Measurements from ENCODE around the gene APH1B.

GRCh38 chr15:63319065-63319464, 41.7 kb downstream of the APH1B start:
- no peak for TF ChIP-seq POLR2A (IDR thresholded peaks at IDR 0.05)
- TF ChIP-seq, protein P1, sequence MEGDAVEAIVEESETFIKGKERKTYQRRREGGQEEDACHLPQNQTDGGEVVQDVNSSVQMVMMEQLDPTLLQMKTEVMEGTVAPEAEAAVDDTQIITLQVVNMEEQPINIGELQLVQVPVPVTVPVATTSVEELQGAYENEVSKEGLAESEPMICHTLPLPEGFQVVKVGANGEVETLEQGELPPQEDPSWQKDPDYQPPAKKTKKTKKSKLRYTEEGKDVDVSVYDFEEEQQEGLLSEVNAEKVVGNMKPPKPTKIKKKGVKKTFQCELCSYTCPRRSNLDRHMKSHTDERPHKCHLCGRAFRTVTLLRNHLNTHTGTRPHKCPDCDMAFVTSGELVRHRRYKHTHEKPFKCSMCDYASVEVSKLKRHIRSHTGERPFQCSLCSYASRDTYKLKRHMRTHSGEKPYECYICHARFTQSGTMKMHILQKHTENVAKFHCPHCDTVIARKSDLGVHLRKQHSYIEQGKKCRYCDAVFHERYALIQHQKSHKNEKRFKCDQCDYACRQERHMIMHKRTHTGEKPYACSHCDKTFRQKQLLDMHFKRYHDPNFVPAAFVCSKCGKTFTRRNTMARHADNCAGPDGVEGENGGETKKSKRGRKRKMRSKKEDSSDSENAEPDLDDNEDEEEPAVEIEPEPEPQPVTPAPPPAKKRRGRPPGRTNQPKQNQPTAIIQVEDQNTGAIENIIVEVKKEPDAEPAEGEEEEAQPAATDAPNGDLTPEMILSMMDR (IDR thresholded peaks at IDR 0.05 in 8 of 11, conservative IDR thresholded peaks at IDR 0.05 in 3 of 11), result no peak
